ENCODE results near the gene LTB. TPM values are rescaled to one million over a fixed set of nuclear protein-coding genes. Genes with fewer than 3 reads are reported as not detected.
A peak's percentile ranks its signal among the peaks of the same experiment; 100 is the strongest.

The LTB gene
- total and polyA plus RNA-seq, 2 of the 4 experiments (the other 2 are of a cell fraction): not detected

DNA sequence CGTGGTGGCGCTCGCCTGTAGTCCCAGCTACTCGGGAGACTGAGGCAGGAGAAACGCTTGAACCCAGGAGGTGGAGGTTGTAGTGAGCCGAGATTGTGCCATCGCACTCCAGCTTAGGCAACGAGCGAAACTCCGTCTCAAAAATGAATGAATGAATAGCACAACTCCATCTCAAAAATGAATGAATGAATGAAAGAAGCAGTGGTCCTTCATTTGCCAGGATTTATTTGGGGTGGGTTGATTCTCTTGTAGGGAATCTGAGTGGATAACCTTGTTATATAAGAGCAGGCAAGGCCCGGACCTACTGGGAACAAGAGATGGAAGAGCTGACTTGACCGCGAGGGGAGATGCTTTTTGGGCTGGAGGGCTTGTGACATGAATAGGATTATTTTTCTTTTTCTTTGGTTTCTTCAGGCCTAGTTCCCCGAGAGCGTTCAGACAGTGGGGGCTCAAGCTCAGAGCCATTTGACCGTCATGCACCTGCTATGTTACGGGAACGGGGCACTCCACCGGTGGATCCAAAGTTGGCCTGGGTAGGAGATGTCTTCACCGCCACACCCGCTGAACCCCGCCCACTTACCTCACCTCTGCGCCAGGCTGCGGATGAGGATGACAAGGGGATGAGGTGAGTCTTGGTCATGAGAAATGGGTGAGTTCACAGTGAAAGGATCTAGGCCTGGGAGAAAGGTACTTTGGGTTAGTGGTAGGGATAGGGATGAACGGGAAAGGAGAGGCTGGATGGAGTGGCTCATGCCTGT is 48.1 kb upstream of the LTB start:
- in situ Hi-C loops (cut with MboI; ENCODE audit: low sequenced_read_pairs) (no loop called here), dilution Hi-C loops (cut with HindIII; ENCODE audit: low sequenced_read_pairs, unreplicated experiment) (no loop called here), intact Hi-C loops (cut with micrococcal nuclease) (no loop called here)
- no peak overlapping the region for H3K27ac ChIP-seq (ENCODE audit: insufficient read depth, low read length)
- no peak overlapping the region for H3K4me2 ChIP-seq (ENCODE audit: low read depth, low read length)
- ChIA-PET CTCF (no interaction called here), POLR2A (ENCODE audit: unreplicated experiment) (no interaction called here)
- H4K8ac ChIP-seq (ENCODE audit: low read depth in 2 of 2, low read length in 2 of 2): no peak overlapping the region
- H4K20me1 ChIP-seq (ENCODE audit: insufficient read depth, low read length): peaks cover 33% of the 10 kb centered on the region
- BruUV-seq (replicated peaks): no TSS peak
- no peaks in the 10 kb centered on the region for H3K27me3 ChIP-seq (ENCODE audit: control insufficient read depth, insufficient read depth, low read length)
- no peaks in the 10 kb centered on the region for H3K9me3 ChIP-seq (ENCODE audit: control insufficient read depth, insufficient read depth, low read length)
- H3K14ac ChIP-seq (replicated peaks; ENCODE audit: low read depth, low read length): no peak overlapping the region
- peaks cover 45 to 70% of the 10 kb centered on the region in 2 experiments for H3K79me1 ChIP-seq (ENCODE audit: low read depth in 1 of 2, low read length in 2 of 2)
- WGBS, 2 experiments (ENCODE audit: extremely low coverage in 2 of 2, insufficient read length in 1 of 2): 96% methylated on average over 9 of the region's 25 CpGs; no CpG with 5 or more reads in 1 of the 2 experiments
- H2AFZ ChIP-seq (replicated peaks; ENCODE audit: low read length, poor library complexity): no peak overlapping the region
- no peaks in the 10 kb centered on the region for H3K9me1 ChIP-seq (ENCODE audit: insufficient read depth, low read length)
- no peak overlapping the region for H3K4me3 ChIP-seq (ENCODE audit: insufficient read depth, low read depth, low read length)
- H3K18ac ChIP-seq (ENCODE audit: low read depth, low read length): no peak overlapping the region
- H2AK9ac ChIP-seq (replicated peaks; ENCODE audit: low read depth, low read length, poor library complexity): peak overlapping the region; percentile 29
- H3K9ac ChIP-seq (ENCODE audit: low read depth, low read length): no peak overlapping the region
- H2BK5ac ChIP-seq (ENCODE audit: low read depth, low read length, poor library complexity, severe bottlenecking): no peak overlapping the region
- no peaks in the 10 kb centered on the region for H3K4me1 ChIP-seq (ENCODE audit: control insufficient read depth, insufficient read depth, low read length)
- H2BK15ac ChIP-seq (ENCODE audit: low read depth, low read length): no peak overlapping the region
- no peak overlapping the region for H3K4ac ChIP-seq (ENCODE audit: low read depth, low read length)
- TF ChIP-seq RCOR1 (IDR thresholded peaks at IDR 0.05; ENCODE audit: insufficient replicate concordance, low read length) (no peak), FOS (IDR thresholded peaks at IDR 0.05; ENCODE audit: low read depth, low read length) (no peak), SMC3 (IDR thresholded peaks at IDR 0.05; ENCODE audit: low read depth, low read length) (no peak), RAD21 (IDR thresholded peaks at IDR 0.05; ENCODE audit: low read length) (no peak), MAZ (IDR thresholded peaks at IDR 0.05; ENCODE audit: borderline replicate concordance, low read depth, low read length) (no peak)
- TF ChIP-seq, protein P1, sequence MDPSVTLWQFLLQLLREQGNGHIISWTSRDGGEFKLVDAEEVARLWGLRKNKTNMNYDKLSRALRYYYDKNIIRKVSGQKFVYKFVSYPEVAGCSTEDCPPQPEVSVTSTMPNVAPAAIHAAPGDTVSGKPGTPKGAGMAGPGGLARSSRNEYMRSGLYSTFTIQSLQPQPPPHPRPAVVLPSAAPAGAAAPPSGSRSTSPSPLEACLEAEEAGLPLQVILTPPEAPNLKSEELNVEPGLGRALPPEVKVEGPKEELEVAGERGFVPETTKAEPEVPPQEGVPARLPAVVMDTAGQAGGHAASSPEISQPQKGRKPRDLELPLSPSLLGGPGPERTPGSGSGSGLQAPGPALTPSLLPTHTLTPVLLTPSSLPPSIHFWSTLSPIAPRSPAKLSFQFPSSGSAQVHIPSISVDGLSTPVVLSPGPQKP (IDR thresholded peaks at IDR 0.05; ENCODE audit: borderline replicate concordance, low read depth, low read length): no peak
- no peak for DNase-seq
- H3K23ac ChIP-seq (ENCODE audit: low read depth, low read length): no peak overlapping the region
- no peak overlapping the region for H4K91ac ChIP-seq (ENCODE audit: insufficient read depth, low read depth, low read length)
- no peak overlapping the region for H3K56ac ChIP-seq (ENCODE audit: extremely low read depth, insufficient read depth, low read length)
- ATAC-seq (ENCODE audit: low read depth): no peak
- no peak overlapping the region for H2AK5ac ChIP-seq (ENCODE audit: low read depth, low read length)
- H3K36me3 ChIP-seq (ENCODE audit: control insufficient read depth, insufficient read depth, low read length): peaks cover 94% of the 10 kb centered on the region
- H2BK20ac ChIP-seq (ENCODE audit: low read depth, low read length): no peak overlapping the region
- H2BK120ac ChIP-seq (ENCODE audit: low read depth, low read length): no peak overlapping the region
- no peak overlapping the region for H4K5ac ChIP-seq (ENCODE audit: low read depth, low read length)
